HEK293T (cell line): ENCODE measurements around the gene GBGT1.

Experiments
- BHLHE40 ChIP-seq: fragments of 450-650 bp; IDR thresholded peaks from 2 replicates; pipeline ENCODE4 v1.6.1; 2016; ENCODE audit warnings: mild to moderate bottlenecking, moderate library complexity, borderline replicate concordance
- ELF4 ChIP-seq: fragments of 450-650 bp; IDR thresholded peaks from 2 replicates; pipeline ENCODE4 v1.6.1; 2017; ENCODE audit warnings: antibody characterized with exemption
- FOXK2 ChIP-seq: fragments of 450-650 bp; IDR thresholded peaks from 2 replicates; pipeline ENCODE4 v1.6.1; 2016; ENCODE audit warnings: mild to moderate bottlenecking
- LEF1 ChIP-seq: fragments of 450-650 bp; IDR thresholded peaks from 2 replicates; pipeline ENCODE4 v1.6.1; 2017; ENCODE audit warnings: mild to moderate bottlenecking, borderline replicate concordance
- NFRKB ChIP-seq: fragments of 450-650 bp; IDR thresholded peaks from 2 replicates; pipeline ENCODE4 v1.6.1; 2016; ENCODE audit warnings: mild to moderate bottlenecking, moderate library complexity
- SUZ12 ChIP-seq: fragments of 450-650 bp; IDR thresholded peaks from 2 replicates; pipeline ENCODE4 v1.6.1; 2016; ENCODE audit warnings: mild to moderate bottlenecking
- ZNF384 ChIP-seq: fragments of 450-650 bp; IDR thresholded peaks from 2 replicates; pipeline ENCODE4 v1.6.1; 2016

- TF ChIP-seq SUZ12 (no peak), BHLHE40 (no peak), LEF1 (no peak), FOXK2 (no peak), ELF4 (no peak), NFRKB (no peak), ZNF384 (no peak)
These were observed 36.1 kb upstream of the GBGT1 start for GRCh38 chr9:133199648-133200321.
